ENCODE data around the gene TOMM22.

- TF ChIP-seq CTCF (IDR thresholded peaks at IDR 0.05) (no peak), EP300 (IDR thresholded peaks at IDR 0.05) (no peak)
Measured at GRCh38 chr22:38638728-38639127, 43.0 kb upstream of the TOMM22 start.

Data from sigmoid colon (tissue), 4 donors.